HUDEP-2 (cell line): Measurements from ENCODE around the gene C12orf57.
A peak's percentile ranks its signal among the peaks of the same experiment; 100 is the strongest.

Experiments used
- DNase-seq, 76 experiments: peaks; one replicate each; lab custom pipeline; 2025; ENCODE audit not compliant: unreplicated experiment in 76 of 76; lab: John Stamatoyannopoulos, UW

Gene C12orf57

GRCh38 chr12:6917491-6918231, 26.2 kb upstream of the C12orf57 start:
- no peak for DNase-seq

GRCh38 chr12:6919588-6919987, 24.2 kb upstream of the C12orf57 start:
- no peak for DNase-seq

GRCh38 chr12:6921539-6921938, 22.3 kb upstream of the C12orf57 start:
- DNase-seq, result no peak

- no peak for DNase-seq
Measured at GRCh38 chr12:6921996-6922946, 21.6 kb upstream of the C12orf57 start.

GRCh38 chr12:6923003-6923732, 20.7 kb upstream of the C12orf57 start:
- DNase-seq, result no peak

- no peak for DNase-seq
Measured at GRCh38 chr12:6923851-6924250, 20.0 kb upstream of the C12orf57 start.

GRCh38 chr12:6925239-6925539, 18.6 kb upstream of the C12orf57 start:
- no peak for DNase-seq

GRCh38 chr12:6925540-6926279, 18.1 kb upstream of the C12orf57 start:
- no peak for DNase-seq

- peak in 28 of 76 experiments; percentile 14 to 44 (median 30) for DNase-seq
Measured at GRCh38 chr12:6927379-6928021, 16.3 kb upstream of the C12orf57 start, which contains the start of gene ATN1. ATN1 (plus strand) TSS chr12:6927959; CDS start chr12:6934002, 6,043 bp downstream.

- DNase-seq, result peak in 1 of 76 experiments; percentile 5
Measured at GRCh38 chr12:6928022-6928702, 15.7 kb upstream of the C12orf57 start.

- no peak for DNase-seq
Measured at GRCh38 chr12:6928703-6929407, 15.0 kb upstream of the C12orf57 start.

GRCh38 chr12:6929466-6930452, 14.1 kb upstream of the C12orf57 start:
- peak in 54 of 76 experiments; percentile 7 to 72 (median 40) for DNase-seq

- DNase-seq, result peak in 1 of 76 experiments; percentile 14
Measured at GRCh38 chr12:6932766-6933165, 11.1 kb upstream of the C12orf57 start.

- DNase-seq, result no peak
Measured at GRCh38 chr12:6934110-6934509, 9.7 kb upstream of the C12orf57 start.

- no peak for DNase-seq
Measured at GRCh38 chr12:6935371-6936193, 8.2 kb upstream of the C12orf57 start.

- DNase-seq, result no peak
Measured at GRCh38 chr12:6936194-6936635, 7.6 kb upstream of the C12orf57 start.
